Choroid plexus epithelial cell (primary cell): ENCODE measurements around the gene CCM2.
"Not testable (repeated sequence)": the region's sequence is repeated elsewhere in the genome, so short reads cannot be mapped to it uniquely, and the experiment has no call there.

Experiments used
- DNase-seq: peaks from one replicate; pipeline ENCODE4 v3.0.0-alpha.2; 2010; ENCODE audit warnings: low read depth
- H3K4me3 ChIP-seq: 2 replicates; pipeline ENCODE4 v1.5.1; 2011; ENCODE audit warnings: low read depth, mild to moderate bottlenecking, control low read depth, low read length, moderate library complexity
- TF ChIP-seq, protein P1 (sequence below): conservative IDR thresholded peaks from 2 replicates; pipeline ENCODE4 v1.5.1; 2011; ENCODE audit warnings: low read depth, mild to moderate bottlenecking, control low read depth, inconsistent platforms, low read length, moderate library complexity

The CCM2 gene

GRCh38 chr7:45024126-45024744, 24.2 kb downstream of the CCM2 start:
- TF ChIP-seq, protein P1, sequence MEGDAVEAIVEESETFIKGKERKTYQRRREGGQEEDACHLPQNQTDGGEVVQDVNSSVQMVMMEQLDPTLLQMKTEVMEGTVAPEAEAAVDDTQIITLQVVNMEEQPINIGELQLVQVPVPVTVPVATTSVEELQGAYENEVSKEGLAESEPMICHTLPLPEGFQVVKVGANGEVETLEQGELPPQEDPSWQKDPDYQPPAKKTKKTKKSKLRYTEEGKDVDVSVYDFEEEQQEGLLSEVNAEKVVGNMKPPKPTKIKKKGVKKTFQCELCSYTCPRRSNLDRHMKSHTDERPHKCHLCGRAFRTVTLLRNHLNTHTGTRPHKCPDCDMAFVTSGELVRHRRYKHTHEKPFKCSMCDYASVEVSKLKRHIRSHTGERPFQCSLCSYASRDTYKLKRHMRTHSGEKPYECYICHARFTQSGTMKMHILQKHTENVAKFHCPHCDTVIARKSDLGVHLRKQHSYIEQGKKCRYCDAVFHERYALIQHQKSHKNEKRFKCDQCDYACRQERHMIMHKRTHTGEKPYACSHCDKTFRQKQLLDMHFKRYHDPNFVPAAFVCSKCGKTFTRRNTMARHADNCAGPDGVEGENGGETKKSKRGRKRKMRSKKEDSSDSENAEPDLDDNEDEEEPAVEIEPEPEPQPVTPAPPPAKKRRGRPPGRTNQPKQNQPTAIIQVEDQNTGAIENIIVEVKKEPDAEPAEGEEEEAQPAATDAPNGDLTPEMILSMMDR: no peak
- DNase-seq: no peak
- no peak overlapping the region for H3K4me3 ChIP-seq

DNA sequence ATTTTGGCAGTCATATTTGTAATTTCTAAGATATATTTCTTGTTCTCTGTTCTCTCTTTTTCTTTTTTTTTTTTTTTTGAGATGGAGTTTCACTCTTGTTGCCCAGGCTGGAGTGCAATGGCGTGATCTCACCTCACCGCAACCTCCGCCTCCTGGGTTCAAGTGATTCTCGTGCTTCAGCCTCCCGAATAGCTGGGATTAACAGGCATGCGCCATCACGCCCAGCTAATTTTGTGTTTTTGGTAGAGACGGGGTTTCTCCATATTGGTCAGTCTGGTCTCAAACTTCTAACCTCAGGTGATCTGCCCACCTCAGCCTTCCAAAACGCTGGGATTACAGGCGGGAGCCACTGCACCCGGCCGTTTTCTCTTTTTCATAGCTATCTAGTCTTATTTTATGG, 25.5 kb downstream of the CCM2 start:
- H3K4me3 ChIP-seq, DNase-seq: not testable (repeated sequence)

DNA sequence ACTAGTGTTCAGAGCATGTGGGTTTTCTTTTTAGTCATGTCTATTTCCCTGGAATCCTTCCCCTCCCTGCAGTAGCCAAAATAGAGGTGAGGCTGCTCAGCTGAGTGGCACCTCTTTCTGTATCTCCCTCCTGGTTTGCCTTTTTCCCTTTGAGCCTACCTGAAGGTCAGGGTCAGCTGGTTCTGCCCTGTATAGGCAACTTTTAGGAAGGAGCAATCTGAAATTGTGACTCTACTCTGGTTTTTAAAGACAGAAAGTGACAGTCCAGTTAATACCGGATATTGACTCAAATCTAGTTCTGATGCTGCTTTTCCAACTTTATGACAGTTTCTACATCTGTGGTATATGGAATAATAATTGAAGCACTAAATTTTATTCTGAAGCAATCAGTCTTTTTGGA, 26.0 kb downstream of the CCM2 start:
- TF ChIP-seq, protein P1: no peak
- H3K4me3 ChIP-seq: no peak overlapping the region
- DNase-seq: no peak

DNA sequence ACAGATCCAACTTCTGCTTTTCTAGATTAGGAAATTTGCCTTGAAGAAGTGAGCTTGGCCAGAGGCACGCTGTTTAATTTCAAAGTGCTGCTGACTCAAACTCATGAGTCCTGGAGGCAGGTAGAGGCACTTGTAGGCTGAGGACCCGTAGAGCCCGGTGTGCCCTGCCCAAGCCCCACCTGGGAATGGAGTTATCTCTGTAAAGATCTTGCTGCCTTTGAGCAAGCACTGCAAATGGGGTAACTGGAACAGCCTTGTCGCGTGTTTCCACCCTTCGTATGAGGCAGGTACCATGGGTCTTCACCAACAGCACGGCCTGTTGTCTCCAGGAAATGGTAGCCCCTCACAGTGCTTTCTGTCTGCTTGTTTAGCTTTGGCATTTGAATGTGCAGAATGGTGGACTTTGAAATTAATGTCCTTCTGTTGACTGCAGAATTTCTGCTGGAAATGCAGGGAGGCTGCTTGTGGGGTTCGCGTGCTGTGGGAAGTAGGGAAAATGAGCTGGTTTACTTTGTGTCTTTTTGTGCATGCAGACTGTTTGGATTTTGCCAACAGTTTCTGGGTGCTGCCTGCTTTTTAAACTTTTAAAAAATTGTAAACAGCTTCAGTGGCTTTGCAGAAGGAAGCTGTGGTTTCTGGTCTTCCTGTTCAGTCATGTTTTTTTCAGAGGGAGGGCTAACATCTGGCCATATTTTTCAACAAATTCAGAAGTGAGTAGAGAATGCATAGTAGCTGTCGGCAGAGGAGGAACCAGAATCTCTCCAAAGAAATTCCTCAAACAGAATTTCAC, 27.2 kb downstream of the CCM2 start:
- TF ChIP-seq, protein P1: no peak
- DNase-seq: peak; percentile 50
- no peak overlapping the region for H3K4me3 ChIP-seq

DNA sequence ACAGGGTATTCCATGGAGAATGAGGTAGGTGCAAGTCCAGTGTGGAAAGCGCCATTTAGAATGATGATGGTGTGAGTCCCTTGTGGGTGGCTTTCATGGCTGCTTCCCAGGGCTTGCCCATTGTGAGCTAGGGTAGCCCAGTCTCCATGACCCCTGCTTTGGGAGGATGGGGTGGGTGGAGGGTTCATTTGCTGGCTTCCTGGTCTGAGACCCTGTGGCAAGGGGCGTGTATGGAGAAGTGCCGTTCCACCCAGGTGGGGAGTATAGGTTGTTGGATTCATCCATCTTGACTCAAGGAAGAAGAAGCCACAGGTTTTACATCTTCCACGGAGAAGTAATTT, 27.7 kb downstream of the CCM2 start:
- TF ChIP-seq, protein P1: no peak
- no peak overlapping the region for H3K4me3 ChIP-seq

DNA sequence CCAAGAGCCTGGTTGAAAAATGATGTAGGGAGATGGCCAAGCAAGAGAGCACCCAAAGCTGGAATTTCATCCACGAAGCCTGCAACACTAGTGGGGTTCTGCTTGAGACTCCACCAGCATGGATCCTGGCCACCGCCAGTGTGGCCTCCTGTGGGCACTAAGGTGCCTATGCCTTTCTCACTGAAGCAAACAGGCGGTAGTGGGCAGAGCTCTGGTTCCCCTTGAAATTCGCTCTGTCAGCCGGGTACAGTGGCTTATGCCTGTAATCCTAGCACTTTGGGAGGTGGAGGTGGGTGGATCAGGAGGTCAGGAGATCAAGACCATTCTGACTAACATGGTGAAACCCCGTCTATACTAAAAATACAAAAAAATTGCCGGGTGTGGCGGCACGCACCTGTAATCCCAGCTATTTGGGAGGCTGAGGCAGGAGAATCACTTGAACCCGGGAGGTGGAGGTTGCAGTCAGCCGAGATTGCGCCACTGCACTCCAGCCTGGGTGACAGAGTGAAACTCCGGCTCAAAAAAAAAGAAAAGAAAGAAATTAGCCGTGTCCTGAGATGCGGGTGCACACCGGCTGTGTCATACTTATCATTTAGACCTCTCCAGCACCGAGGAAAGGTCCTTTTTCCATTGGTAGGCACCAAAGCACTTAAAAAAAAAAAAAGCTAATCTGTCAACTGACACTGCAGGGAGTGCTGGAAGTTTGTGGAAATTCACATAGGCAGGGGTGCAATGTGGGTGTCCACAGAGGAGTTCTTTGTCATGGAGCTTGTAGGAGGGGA, 28.3 kb downstream of the CCM2 start:
- no peak overlapping the region for H3K4me3 ChIP-seq
- no peak for DNase-seq

More for the DNA sequence above, 27.7 kb downstream of the CCM2 start:
- DNase-seq: no peak

GRCh38 chr7:45028920-45029344, 28.9 kb downstream of the CCM2 start:
- TF ChIP-seq, protein P1: no peak
- no peak for DNase-seq
- H3K4me3 ChIP-seq: no peak overlapping the region

More for the DNA sequence above, 28.3 kb downstream of the CCM2 start:
- TF ChIP-seq, protein P1: no peak
